HuH-7.5 (cell line): ENCODE measurements around the gene LHX3.

ENCODE experiments used
- DNase-seq: peaks from one replicate; pipeline ENCODE4 v3.0.0; 2011; ENCODE audit warnings: low spot score

The LHX3 gene

DNA sequence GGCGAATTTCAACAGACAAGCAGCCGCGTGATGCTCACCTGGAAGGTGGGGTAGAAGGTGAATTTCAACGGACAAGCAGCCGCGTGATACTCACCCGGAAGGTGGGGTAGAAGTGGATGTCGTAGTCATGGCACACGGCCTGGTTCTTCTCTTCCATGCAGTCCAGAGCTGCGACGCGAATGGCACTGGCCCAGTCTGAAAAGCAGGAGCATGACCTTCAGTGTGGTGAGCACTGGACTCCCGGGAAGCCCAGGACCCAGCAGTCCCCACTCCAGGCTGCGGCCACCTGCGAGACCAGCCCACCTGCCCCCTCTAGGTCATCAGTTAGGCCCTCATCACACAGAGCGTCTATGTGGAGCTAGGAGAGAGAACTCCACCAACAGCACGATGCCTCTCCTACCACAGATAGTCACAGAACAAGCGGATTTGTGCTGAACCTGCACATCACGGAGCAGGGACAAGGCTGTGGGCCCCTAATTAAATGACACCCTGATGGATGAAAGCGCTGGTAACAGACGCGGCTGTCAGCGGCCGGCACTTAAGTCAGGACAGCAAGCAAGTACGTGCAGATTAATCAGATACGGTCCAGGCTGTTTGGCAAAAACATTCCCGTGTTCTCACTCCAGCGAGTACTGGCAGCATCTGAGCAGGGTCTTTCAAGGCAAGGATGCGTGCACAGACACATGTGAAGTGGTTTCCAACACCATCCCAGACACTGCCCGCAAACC lies 21.9 kb upstream of the LHX3 start:
- no peak for DNase-seq

DNA sequence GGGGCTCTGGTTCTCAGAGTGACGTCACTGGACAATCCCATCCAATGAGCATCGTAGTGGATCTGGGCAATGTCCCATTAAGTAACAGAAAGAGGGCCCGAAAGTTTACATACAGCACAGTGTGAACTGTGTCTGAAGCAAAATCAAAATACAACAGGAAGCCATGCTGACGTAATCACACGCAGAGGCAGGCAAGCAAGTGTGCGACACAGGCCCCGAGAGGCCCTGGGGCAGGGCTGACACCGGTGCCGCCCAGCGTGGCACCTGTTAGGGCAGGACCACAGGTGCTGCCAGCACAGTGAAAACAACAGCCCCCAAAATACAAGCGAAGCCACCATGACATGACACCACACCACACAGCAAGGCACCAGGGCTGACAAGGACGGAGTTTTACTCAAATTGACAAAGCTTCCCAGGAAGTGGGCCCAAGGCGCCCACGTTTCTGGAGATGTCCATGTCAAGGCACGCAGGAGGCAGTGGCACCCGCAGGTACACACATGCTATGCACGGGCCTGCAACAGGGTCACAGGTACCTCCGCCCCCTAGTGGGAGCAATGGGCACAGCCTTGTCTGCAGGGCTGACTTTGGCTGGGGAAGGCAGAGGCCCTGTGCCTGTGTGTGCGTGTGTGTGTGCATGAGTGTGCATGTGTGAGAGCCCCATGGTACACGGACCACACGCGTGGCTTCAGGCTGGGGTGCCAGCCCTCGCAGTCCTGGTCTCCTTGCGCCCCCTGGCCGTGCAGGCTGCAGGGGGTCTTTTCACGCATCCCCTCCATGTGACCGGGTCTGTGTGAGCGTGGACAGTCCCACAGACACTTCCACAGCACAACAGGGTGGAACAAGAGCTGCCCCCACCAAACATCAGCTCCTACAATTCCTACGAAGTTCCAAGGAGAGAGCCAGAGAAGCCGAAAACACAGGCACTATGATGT lies 21.1 kb upstream of the LHX3 start:
- DNase-seq, result peak; percentile 96

DNA sequence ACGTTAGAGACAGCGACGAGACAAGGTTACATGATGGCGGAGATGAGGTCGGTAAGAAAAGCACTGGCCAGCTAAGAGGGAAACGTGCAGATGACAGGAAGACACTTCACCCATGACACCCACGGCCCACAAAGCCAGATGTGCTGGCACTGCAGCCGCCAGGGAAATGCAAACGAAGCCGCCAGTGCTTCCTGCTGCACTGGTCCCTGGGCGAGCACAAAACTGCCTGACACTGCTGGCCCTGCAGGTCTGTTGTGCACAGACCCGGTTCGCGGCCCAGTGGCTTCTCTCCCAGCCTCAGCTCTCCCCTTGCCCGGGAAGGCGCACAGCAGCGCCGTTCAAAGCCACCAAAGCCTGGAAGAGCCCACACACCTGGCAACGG lies 20.4 kb upstream of the LHX3 start:
- DNase-seq, result no peak

DNA sequence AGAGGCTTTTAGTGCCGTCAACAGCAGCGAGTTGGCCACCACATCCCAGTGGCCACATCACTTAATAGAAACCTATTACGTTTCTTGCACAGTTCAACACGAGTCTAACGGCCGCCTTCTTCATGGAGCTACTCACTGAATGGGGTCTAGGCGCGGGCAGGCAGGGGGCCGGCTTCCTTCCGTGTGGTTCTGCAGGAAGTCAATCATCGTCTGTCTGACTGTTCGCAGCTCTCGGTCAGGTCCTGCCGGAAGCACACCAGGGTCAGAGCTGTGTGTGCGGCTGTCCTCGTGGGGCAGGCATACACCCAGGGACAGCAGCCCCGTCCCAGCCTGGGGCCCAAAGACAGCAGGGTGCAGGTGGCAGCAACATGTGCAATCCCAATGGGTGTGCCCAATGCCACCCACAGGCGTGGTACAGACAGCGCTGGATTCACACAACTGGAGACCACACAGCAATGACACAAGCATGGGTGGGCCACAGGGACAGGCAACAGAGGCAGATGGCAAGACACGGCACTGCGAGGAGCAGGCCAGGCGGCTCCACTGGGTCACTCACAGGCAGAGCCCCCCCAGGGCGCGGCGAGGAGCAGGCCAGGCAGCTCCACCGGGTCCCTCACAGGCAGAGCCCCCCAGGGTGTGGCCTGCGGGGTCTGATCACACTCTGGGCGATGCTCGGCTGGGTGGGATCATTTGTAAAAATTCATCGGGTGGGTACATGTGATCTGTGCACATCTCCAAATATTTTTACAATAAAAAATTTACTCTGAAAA lies 19.1 kb upstream of the LHX3 start:
- no peak for DNase-seq

DNA sequence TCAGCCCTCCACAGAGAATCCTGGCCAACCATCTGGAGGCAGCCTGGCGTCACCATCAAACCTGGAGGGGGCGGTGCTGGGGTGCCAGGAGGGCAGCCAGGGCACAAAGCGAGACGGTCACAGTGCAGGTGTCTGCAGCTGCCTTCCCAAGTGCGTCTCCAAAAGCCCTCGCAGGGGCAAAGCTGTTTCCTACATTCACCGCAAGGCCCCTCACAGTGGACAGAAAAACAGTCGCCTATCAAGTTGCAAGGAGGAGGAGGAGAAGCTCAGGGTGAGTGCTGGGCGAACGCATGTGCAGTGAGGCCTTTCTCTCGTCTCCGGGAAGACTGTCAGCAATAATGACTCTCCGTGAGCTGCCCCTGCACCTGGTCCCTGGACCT lies 18.0 kb upstream of the LHX3 start:
- no peak for DNase-seq

DNA sequence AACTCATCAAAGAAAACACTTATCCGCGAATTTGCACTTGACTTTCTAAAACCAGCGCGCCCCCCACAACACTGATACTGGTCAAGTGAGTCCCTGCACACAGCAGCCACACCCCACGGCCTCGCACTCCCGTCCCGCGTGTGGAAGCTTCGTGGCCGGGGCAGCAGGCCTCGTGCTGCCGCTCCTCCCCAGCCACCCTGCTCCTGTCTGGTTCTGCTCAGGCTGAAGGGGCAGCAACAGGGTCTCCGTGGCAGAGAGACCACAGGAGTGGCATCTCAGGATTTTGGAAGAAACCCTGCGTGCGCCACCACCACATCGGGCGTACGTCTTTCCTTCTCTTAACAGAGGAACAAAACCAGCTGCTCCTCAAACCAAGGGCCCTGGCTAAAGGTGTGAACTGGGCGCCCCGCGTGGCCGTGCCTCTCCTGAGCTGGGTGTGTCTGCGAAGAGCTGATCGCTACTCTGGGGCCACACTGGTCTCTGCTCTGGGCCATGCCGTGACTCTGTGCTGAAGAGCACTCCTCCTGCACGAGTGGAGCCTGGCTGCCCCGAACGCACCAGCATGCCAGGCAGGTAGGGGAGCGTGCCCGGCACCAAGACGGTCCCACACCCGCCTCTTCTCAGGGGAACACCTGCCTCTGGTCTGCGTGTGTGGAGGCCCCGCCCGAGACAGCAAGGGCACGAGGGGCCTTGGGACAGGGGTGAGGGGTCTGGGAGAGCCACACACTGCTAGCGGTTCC lies 17.4 kb upstream of the LHX3 start:
- DNase-seq, result no peak

DNA sequence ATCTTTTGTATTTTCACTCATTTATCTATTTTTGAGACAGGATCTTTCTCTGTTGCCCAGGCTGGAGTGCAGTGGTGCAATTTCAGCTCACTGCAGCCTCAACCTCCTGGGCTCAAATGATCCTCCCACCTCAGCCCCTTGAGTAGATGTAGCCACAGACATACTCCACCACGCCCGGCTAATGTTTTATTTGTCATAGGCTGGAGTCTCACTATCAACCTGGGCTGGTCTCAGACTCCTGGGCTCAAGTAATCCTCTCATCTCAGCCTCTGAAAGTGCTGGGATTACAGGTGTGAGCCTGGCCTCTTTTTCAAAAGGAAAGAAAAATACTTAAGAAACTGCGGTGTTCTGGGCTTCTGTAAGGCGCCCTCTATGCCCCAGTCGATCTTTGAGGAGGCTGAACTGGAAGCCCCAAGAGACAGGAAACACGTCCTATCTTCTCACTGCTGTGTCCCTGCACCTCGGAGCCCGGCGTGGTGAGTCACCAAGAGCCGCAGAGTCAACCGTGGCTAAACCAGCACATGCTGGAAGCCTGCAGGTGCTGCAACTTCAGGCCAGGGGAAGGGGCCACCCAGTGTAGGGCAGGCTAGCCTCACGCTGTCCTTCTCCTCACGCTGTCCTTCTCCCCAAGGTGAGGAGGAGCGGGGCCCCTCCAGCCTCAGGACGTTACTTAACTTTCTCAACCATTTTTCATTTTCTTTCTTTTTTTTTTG lies 15.2 kb upstream of the LHX3 start:
- DNase-seq, result no peak

DNA sequence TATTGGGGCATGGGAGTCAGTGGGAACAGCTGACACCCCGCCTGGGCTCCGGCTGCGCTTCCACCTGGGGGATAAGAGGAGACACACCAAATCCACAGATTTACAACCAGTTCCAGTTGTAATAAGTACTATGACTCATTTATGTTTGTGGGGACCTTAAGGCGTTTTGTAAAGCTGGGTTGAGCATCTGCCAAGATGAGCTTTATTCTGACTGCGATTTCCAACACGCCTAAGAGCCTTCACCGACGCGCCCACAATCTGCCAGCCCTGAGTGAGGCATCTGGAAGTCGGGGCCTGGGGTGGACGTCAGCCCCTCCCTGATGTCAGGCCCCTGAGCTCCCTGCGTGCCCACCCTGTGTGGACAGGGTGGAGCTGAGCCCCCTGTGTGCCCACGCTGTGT lies 14.3 kb upstream of the LHX3 start:
- no peak for DNase-seq

DNA sequence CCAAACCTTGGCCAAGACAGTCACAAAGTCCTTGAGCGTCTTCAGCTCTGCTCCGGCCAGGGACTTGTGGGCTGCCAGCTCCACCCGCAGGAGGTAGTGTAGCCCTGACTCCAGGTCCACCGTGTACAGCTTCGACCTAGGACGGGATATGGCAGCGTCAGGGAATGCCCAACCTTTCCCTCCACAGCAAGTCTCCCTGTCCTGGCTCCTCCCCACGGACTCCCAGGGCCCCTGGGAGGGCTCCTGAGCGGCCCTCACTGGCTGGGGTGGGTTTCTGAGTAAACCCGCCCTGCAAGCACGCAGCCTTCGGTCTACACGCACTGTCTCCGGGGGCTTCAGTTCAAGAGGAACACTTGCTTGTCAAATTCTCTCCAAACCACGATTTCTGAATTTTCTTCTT lies 13.7 kb upstream of the LHX3 start:
- DNase-seq, result no peak

DNA sequence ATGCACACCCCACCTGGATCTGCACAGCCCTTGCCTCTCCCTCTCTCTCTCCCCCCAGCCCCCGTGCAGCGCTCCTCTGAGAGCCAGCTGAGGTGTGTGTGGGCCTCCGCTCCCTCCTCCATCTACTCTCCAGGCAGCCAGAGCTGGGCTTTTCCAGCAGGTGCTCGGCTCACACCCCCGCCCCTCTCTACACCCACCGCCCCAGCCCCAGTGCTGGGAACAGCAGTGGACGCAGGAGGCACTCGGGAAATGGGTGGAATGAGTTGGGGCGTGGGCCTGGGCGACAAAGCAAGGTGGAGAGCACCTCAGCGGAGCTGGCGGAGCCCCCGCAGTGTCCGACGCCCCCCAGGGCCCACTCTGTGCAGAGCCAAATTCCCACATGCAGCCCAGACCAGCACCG lies 13.3 kb upstream of the LHX3 start:
- no peak for DNase-seq

DNA sequence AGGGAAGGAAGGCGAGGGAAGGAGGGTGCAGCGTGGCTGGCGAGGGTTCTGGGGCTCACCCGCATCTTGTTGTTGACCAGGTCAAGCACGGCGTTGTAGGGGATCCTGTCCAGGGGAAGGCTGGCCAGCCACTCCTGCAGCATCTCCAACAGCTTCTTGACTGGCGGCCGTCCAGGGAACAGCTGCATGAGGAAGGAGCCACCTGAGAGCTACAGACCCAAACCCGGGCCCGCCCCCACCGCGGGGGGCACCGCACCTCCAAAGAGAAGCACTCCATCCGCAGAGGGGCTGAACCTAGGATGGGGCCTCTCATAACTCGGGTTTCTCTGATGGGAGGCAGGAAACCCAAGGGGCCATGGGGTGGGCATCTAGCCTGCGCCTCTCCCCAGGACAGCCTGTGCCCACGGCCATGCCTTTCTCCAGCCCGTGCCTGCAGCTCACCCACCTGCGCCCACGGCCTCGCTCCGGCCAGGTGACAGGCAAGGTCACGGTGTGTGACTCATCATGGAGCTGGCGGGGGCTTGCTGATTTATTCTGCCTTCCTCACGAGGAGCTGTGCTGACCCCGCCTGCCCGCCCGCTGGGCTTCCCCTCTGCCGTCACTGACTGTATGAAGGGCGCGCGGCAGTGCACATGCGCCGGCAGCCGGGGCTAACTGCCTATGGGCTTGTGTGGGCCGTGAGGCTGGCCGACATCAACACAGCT lies 11.8 kb upstream of the LHX3 start:
- DNase-seq, result no peak

DNA sequence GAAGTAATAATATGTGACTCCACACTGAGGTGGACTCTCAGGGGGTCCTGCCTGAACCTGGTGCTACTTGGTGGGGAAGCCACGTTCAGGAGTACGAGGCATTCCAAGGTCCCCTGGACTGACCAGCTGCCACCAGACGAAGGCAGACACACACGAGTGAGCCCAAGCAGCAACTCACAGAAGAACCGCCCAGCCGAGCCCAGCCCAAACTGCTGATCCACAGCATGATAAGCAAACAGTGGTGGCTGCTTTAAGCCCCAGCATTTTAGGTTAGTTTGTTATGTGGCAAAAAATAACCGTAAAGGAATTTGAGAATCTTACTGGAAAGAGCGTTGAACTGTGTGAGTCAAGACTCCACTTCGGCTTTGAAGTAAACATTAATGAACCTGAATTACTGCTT lies 8.8 kb upstream of the LHX3 start:
- DNase-seq, result no peak

DNA sequence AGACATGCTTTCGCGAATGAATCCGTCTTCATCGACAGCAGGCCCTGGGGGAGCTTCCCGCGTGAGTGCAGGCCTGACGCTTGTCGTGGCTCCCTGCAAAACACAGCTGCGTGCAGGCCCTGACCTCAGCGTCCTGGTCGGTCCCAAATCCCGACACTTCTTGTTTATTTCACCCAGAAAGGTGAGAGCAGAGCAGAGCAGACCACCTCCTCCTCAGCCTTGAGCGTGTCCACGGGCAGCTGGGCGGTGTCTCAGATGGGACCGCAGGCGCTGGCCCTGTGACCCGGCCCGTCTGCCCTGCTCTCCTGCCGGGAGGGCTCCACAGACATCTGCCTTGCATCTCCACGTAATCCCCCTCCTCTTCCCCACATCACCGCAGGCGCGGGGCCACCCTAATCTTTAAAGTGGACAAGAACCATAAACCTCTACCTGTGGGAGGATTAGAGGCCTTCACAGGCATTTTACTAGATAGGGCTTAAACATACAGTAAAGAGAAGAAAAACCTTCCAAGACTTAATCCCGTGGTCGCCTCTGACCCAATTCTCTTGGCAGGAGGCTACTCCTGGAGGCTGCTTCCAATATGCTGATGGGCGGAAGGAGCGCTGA lies 7.5 kb upstream of the LHX3 start:
- no peak for DNase-seq

DNA sequence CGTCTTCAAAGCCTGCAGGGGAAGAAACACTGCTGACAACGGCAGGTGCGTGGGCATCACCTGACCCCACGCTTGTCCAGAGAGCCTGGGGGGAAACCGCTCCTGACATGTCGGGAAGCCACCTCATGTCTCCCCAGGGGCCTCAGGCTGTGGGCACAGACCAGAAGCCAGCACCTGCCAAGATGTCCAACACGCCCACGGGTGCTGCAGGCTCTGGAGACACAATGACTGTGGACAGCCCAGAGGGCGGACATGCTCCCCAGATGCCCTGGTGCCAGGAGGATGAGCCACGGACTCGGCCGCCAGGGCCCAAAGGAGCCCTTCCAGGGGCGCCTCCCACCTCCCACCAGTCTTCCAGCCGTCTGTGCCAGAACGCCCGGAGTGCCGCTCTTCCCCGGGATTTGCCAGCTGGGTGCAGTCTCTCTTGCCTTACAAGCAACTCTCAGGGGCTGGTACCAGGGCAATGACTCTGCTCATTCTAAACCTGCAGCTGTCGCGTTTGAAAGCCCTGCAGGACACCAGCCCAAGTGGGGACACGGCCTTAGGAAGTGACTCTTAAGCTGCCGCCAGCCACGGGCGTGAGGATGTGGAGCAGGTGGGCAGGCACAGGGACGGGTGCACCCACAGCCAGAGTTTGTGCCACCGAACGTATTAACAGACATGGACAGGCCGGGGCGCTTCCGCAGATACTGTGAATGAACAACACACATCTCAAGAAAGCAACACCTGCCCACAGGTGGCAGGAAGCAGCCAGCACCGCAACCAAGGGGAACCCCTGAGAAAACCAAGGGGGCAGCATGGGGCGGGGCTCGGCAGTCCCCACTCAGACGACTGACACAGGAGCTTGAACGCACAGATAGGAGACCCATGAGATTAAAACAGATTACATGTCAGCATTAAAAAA lies 6.8 kb upstream of the LHX3 start:
- no peak for DNase-seq

DNA sequence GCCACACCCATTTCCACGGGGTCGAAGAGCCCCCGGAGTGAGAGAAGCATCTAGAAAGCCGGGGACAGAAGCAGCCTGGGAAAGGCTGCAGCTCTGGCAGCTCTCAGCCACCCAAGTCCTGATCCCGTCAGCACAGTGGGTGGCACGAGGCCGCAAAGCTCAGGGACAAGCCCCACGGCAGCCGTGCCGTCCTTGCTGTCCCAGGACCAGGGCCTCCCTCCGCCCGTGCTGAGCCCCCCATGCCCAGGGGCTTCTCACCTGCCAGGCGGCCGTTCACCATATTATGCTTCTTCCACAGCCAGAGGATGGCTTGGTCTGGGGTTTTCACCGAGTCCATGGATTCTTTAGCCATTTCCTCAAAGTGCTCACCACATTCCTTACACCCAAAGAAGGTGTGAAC lies 6.1 kb upstream of the LHX3 start:
- DNase-seq, result no peak

DNA sequence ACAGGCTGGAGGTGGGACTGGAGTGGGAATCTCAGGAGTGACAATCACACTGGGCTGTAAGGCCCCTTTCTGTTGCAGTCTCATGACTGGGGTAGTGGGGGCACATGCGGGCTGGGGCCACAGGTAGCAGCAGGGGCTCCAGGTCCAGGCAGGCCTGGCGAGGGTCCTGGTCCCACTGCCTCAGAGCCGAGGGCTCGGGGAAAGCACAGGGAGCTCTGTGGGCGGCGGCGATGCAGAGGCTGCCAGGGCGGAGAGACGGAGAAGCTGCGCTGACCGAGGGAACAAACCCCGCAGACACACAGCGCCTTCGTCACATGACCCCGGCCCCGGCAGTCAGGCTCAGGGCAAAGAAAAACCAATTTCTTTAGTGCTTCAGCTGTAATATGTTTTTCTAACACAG lies 5.3 kb upstream of the LHX3 start:
- no peak for DNase-seq

DNA sequence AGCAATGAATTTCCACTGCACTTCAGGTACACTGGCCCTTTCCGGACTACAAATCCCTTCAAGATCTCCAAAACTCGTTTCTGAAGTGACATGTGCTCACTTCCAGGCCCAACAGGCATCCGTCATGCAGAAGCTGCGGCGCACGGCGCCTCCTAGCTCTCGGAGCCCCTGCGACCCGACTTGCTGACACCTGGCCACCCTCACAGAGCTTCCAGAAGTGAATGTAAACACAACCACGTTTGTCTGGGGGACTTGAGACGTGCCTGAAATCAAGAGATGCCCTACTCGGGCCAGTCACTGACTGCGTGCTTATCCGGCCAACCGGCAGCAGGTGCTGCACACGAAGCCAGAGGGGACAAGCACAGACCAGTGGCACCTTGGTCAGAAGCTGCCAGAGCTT lies 4.9 kb upstream of the LHX3 start:
- DNase-seq, result no peak

DNA sequence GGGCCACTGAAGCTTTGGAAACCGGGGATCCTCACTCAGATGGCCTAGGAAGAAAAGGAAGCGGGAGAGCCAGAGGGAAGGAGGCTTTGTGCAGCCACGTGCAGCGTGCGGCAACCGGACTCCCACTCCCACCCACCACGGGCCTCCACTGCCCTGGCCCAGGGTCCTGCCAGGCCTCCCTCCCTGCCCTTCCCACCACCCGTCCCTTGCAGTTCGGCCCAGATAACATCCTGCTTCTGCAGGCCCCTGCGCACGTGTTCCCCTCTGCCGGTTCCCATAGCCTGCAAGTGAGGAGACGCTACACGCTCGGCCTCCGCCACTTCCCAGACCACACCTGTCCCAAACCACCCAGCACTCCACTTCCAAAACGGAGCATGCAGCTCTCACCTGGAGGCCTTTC lies 4.3 kb upstream of the LHX3 start:
- DNase-seq, result no peak

DNA sequence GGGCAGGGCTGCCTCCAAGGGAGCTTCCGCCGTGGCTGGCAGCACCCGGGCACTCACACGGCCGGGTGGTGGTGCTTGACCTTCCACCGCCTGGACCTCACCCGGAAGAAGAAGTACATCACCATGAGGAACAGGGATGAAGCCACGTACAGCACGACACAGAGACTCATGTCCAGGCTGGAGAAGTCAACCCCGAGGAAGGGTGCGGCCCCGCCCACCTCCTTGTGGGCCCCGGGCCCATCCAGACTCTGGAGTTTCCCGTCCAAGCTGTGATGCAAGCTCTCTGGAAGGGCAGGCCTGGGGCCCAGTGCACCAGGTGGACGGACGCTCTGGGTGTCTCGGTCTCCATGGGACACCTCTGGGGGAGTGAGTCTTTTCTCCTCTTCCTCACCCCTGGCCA lies 3.7 kb upstream of the LHX3 start:
- DNase-seq, result no peak
